Lung (tissue), 12 donors: ENCODE results near the gene MARCHF10. TPM values are rescaled to one million over a fixed set of nuclear protein-coding genes. Genes with fewer than 3 reads are reported as not detected.
"Not testable (repeated sequence)": the region's sequence is repeated elsewhere in the genome, so short reads cannot be mapped to it uniquely, and the experiment has no call there.

Experiments used
- ATAC-seq: fragments of 200-7000 bp; cut with Tn5 transposase; one replicate; pipeline ENCODE4 v1.9.1; 2020; ENCODE audit warnings: moderate number of reproducible peaks; ENCODE audit not compliant: insufficient read depth, low FRiP score
- DNase-seq, 3 donors: peaks; one replicate each; pipeline ENCODE4 v3.0.0-alpha.2; 2013 to 2017
- H3K27ac ChIP-seq, 2 donors: one replicate each; pipeline ENCODE4 v1.5.1; 2013; ENCODE audit warnings: mild to moderate bottlenecking in 2 of 2, moderate library complexity in 2 of 2, control low read depth in 1 of 2, inconsistent platforms in 1 of 2, low read depth in 1 of 2, low read length in 1 of 2
- H3K27me3 ChIP-seq, 3 donors: one replicate each; pipeline ENCODE4 v1.5.1; 2013; ENCODE audit warnings: low read length in 2 of 3; ENCODE audit not compliant: control insufficient read depth in 3 of 3, insufficient read depth in 3 of 3
- H3K36me3 ChIP-seq, 4 donors: one replicate each; pipeline ENCODE4 v1.5.1; 2013; ENCODE audit warnings: low read length in 4 of 4, mild to moderate bottlenecking in 1 of 4, moderate library complexity in 1 of 4; ENCODE audit not compliant: control insufficient read depth in 4 of 4, insufficient read depth in 4 of 4
- H3K4me1 ChIP-seq, 5 donors: one replicate each; pipeline ENCODE4 v1.5.1; 2013; ENCODE audit warnings: low read length in 5 of 5, mild to moderate bottlenecking in 2 of 5, moderate library complexity in 1 of 5; ENCODE audit not compliant: control insufficient read depth in 5 of 5, insufficient read depth in 5 of 5
- H3K4me3 ChIP-seq: one replicate; pipeline ENCODE4 v1.5.1; 2013; ENCODE audit warnings: mild to moderate bottlenecking, control low read depth, moderate library complexity
- H3K9ac ChIP-seq, 2 donors: one replicate each; pipeline ENCODE4 v1.5.1; 2013; ENCODE audit warnings: low read length in 2 of 2, control low read depth in 1 of 2; ENCODE audit not compliant: insufficient read depth in 1 of 2
- H3K9me3 ChIP-seq, 4 donors: one replicate each; pipeline ENCODE4 v1.5.1; 2013; ENCODE audit warnings: low read length in 3 of 4, mild to moderate bottlenecking in 1 of 4, moderate library complexity in 1 of 4; ENCODE audit not compliant: control insufficient read depth in 4 of 4, insufficient read depth in 3 of 4
- CTCF ChIP-seq: IDR thresholded peaks from 2 replicates; pipeline ENCODE4 v1.5.1; 2012; ENCODE audit warnings: mild to moderate bottlenecking; ENCODE audit errors: control extremely low read depth, extremely low read depth
- WGBS, 2 donors: extraction: QIAGEN DNeasy Blood & Tissue Kit; methylation state at CpG; one replicate each; pipeline ENCODE4 v1.1.7; 2013; 5-methylcytosine and 5-hydroxymethylcytosine counted together
- polyA plus RNA-seq, 2 donors: library from polyadenylated mRNA; stranded (reverse); fragments of 200-250 nt; gene quantifications; one replicate each; pipeline ENCODE4 v1.2.1, GENCODE V29; 2013
- total RNA-seq, 2 donors: library from RNA; depleted of rRNA in 1 of 2; stranded (reverse); fragments of >200 nt in 1 of 2; gene quantifications; one replicate each; pipeline ENCODE4 v1.2.1, GENCODE V29; 2014 to 2021
- donor health status: control.
- donor health status: control.
- donor health status: Bipolar disorder and iron deficiency.
- donor health status: healthy.
- donor health status: DM: yes; HTN: yes; CAD: no.

The MARCHF10 gene
- total and polyA plus RNA-seq, 4 donors: 3.1 to 13.8 (median 7.5) TPM

- ATAC-seq (no peak), DNase-seq (no peak)
- 74 to 77% methylated on average over 5 of the region's 5 CpGs for WGBS, 2 donors
- peaks cover 0 to 2% (median 0%) of the 10 kb centered on the region in 4 donors for H3K9me3 ChIP-seq
- no peak overlapping the region for H3K9ac ChIP-seq
- no peak overlapping the region for H3K27ac ChIP-seq
- TF ChIP-seq CTCF: no peak
- H3K27me3 ChIP-seq: no peaks in the 10 kb centered on the region
- peaks cover 0 to 7% (median 0%) of the 10 kb centered on the region in 5 donors for H3K4me1 ChIP-seq
- no peak overlapping the region for H3K4me3 ChIP-seq
- H3K36me3 ChIP-seq: no peaks in the 10 kb centered on the region
These were observed 47.0 kb upstream of the MARCHF10 start for GRCh38 chr17:62855156-62855555.

DNA sequence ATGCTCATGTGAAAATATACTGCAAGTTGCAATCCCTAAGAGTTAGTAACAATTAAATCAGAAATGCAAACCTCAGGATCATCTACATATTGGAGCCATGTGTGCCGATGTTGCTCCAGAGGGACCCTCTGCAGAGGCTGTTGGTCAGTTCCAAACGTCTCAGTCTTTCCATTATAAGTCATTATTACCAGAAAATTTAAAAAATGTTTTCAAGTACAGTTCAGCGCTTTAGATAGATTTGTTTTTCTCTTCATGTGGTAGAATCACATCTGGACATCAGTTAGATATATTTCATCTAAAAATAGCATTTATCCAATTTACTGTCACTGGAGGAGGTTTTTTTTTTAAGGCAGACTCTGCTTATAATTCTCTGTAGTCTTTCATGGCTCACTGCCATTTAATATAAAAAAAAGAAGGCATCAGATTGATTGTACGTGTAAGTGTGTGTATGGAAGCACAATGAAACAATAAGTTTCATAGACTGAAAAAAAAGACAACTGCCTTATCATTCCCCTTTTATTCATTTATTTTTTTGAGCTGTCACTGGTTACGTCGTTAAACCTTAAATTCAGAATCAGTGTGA, 46.1 kb upstream of the MARCHF10 start:
- Histone ChIP-seq H3K36me3 (no peaks in the 10 kb centered on the region), H3K4me1 (peaks cover 0 to 2% (median 0%) of the 10 kb centered on the region in 5 donors), H3K9ac (no peak overlapping the region), H3K27me3 (no peaks in the 10 kb centered on the region), H3K27ac (no peak overlapping the region), H3K9me3 (peaks cover 0 to 2% (median 0%) of the 10 kb centered on the region in 4 donors), H3K4me3 (no peak overlapping the region)
- DNase-seq (no peak), ATAC-seq (no peak)
- TF ChIP-seq CTCF: no peak
- 77 to 89% methylated on average over 6 of the region's 6 CpGs for WGBS, 2 donors

GRCh38 chr17:62852195-62852594, 44.1 kb upstream of the MARCHF10 start:
- ATAC-seq: no peak
- H3K4me1 ChIP-seq: no peaks in the 10 kb centered on the region
- no peaks in the 10 kb centered on the region for H3K36me3 ChIP-seq
- no peak overlapping the region for H3K27ac ChIP-seq
- no peak overlapping the region for H3K4me3 ChIP-seq
- H3K27me3 ChIP-seq: no peaks in the 10 kb centered on the region
- TF ChIP-seq CTCF: no peak
- H3K9me3 ChIP-seq: no peaks in the 10 kb centered on the region
- WGBS, 2 donors: 92 to 97% methylated on average over 2 of the region's 2 CpGs
- no peak overlapping the region for H3K9ac ChIP-seq
- DNase-seq: no peak

GRCh38 chr17:62849591-62850415, 41.7 kb upstream of the MARCHF10 start:
- 90 to 92% methylated on average over 10 of the region's 10 CpGs for WGBS, 2 donors
- not testable (repeated sequence) for H3K27me3 ChIP-seq, H3K4me1 ChIP-seq, H3K9me3 ChIP-seq, ATAC-seq, H3K4me3 ChIP-seq, H3K27ac ChIP-seq, H3K36me3 ChIP-seq, DNase-seq, H3K9ac ChIP-seq
